Measurements from ENCODE around the gene SGIP1. TPM values are rescaled to one million over a fixed set of nuclear protein-coding genes. Genes with fewer than 3 reads are reported as not detected.

Gene SGIP1
- total and polyA plus RNA-seq, 2 experiments from 2014 or later = 2.4 to 6.1 TPM

DNA sequence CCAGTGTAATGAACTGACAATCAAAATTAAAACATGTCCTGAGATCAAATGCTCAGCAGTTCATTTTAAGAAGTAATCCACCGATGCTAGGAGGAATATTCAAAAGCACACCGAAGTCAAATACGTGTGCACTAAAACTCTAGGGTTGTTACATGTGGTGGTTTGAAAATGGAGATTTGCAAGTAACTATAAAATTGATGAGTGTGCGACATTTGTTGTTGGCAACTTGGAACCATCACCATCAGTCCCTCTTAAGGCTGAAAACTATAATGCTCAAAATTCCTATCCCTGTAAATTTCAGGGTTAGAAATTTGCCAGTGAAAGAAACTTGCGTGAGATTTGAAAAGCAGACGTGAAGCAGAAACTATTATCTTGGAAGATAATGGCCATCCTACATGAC is 13.3 kb upstream of the SGIP1 start (continued):
- TF ChIP-seq ETS1 (IDR thresholded peaks at IDR 0.05) = no peak
- no peak for TF ChIP-seq JUNB (IDR thresholded peaks at IDR 0.05; ENCODE audit: unreplicated experiment)
- TF ChIP-seq REST (IDR thresholded peaks at IDR 0.05; ENCODE audit: unreplicated experiment) = no peak
- TF ChIP-seq STAT1 (IDR thresholded peaks at IDR 0.05; ENCODE audit: unreplicated experiment) = no peak
- TF ChIP-seq POLR2AphosphoS5 (IDR thresholded peaks at IDR 0.05; ENCODE audit: low read depth) = no peak

- Mint-ChIP-seq H3K27me3 (ENCODE audit: insufficient read depth, low read depth, poor library complexity) (no peaks in the 10 kb centered on the region), H3K4me1 (no peaks in the 10 kb centered on the region), H3K36me3 (ENCODE audit: low read depth) (no peaks in the 10 kb centered on the region), H3K4me3 (no peak overlapping the region), H3K27ac (no peak overlapping the region), H3K9me3 (no peaks in the 10 kb centered on the region)
- DNase-seq (ENCODE audit: low spot score) (no peak), ATAC-seq (no peak)
- no peaks in the 10 kb centered on the region for H3K79me2 ChIP-seq (replicated peaks; ENCODE audit: insufficient read depth)
- H2AFZ ChIP-seq = no peak overlapping the region
- no peaks in the 10 kb centered on the region for H3F3A ChIP-seq (replicated peaks; ENCODE audit: low read depth)
- H3K36me3 ChIP-seq (ENCODE audit: insufficient read depth) = no peaks in the 10 kb centered on the region
- H3K27me3 ChIP-seq (ENCODE audit: insufficient read depth) = no peaks in the 10 kb centered on the region
- no peak overlapping the region for H3K4me2 ChIP-seq
- H3K4me3 ChIP-seq = no peak overlapping the region
- H3K9me2 ChIP-seq (ENCODE audit: insufficient read depth) = no peaks in the 10 kb centered on the region
- no peaks in the 10 kb centered on the region for H3K4me1 ChIP-seq (ENCODE audit: insufficient read depth)
- no peak overlapping the region for H3K27ac ChIP-seq (ENCODE audit: low read depth)
- H4K20me1 ChIP-seq (replicated peaks; ENCODE audit: insufficient read depth) = no peaks in the 10 kb centered on the region
- TF ChIP-seq STAT1 (IDR thresholded peaks at IDR 0.05; ENCODE audit: unreplicated experiment) = no peak
- TF ChIP-seq ZNF114 (CRISPR knock-in tag; IDR thresholded peaks at IDR 0.05) = no peak
- TF ChIP-seq ZNF462 (CRISPR knock-in tag; IDR thresholded peaks at IDR 0.05) = no peak
- TF ChIP-seq EZH2phosphoT487 (IDR thresholded peaks at IDR 0.05; ENCODE audit: unreplicated experiment) = no peak
- no peak for TF ChIP-seq NANOG (IDR thresholded peaks at IDR 0.05; ENCODE audit: borderline replicate concordance)
- no peak for TF ChIP-seq EZH2 (IDR thresholded peaks at IDR 0.05; ENCODE audit: low read depth, unreplicated experiment)
- no peak for TF ChIP-seq CREB1 (CRISPR knock-in tag; IDR thresholded peaks at IDR 0.05; ENCODE audit: low read depth)
- no peak for TF ChIP-seq ZNF331 (CRISPR knock-in tag; IDR thresholded peaks at IDR 0.05; ENCODE audit: low read depth)
- TF ChIP-seq ETS1 (IDR thresholded peaks at IDR 0.05) = no peak
- no peak for TF ChIP-seq JUNB (IDR thresholded peaks at IDR 0.05; ENCODE audit: unreplicated experiment)
- TF ChIP-seq POLR2AphosphoS5 (IDR thresholded peaks at IDR 0.05; ENCODE audit: low read depth) = no peak
Observed at GRCh38 chr1:66521721-66522365, 12.1 kb upstream of the SGIP1 start.

All from GM23338 (cell line).